ENCODE results near the gene PLA2G2F.

GRCh38 chr1:20134995-20135394, 4.1 kb upstream of the PLA2G2F start:
- TF ChIP-seq CTCF (IDR thresholded peaks at IDR 0.05; ENCODE audit: insufficient read depth, low read length, poor library complexity, severe bottlenecking) (no peak), EZH2phosphoT487 (conservative IDR thresholded peaks at IDR 0.05; ENCODE audit: low read length) (no peak)
